WTC11 (cell line): Measurements from ENCODE around the gene RIC8A.

Source experiments
- TEAD4 ChIP-seq: sonication (generic); formaldehyde crosslinking; IDR thresholded peaks from 2 replicates; pipeline ENCODE4 v1.8.0; 2022; ENCODE audit warnings: mild to moderate bottlenecking, missing genetic modification reagents
- ZNF263 ChIP-seq: sonication (generic); formaldehyde crosslinking; IDR thresholded peaks from 2 replicates; pipeline ENCODE4 v1.8.1; 2022; ENCODE audit warnings: low read depth, mild to moderate bottlenecking, moderate library complexity, missing genetic modification reagents
- TF ChIP-seq, protein P1 (sequence below): sonication (generic); formaldehyde crosslinking; conservative IDR thresholded peaks from 2 replicates; pipeline ENCODE4 v1.8.1; 2022; ENCODE audit warnings: mild to moderate bottlenecking, missing genetic modification reagents
- TF ChIP-seq, protein P2 (sequence below): sonication (generic); formaldehyde crosslinking; IDR thresholded peaks from 2 replicates; pipeline ENCODE4 v1.8.0; 2022; ENCODE audit warnings: mild to moderate bottlenecking, missing genetic modification reagents
- TF ChIP-seq, protein P3 (sequence below): sonication (generic); formaldehyde crosslinking; IDR thresholded peaks from 2 replicates; pipeline ENCODE4 v1.8.1; 2022; ENCODE audit warnings: mild to moderate bottlenecking, moderate library complexity, missing genetic modification reagents
- TF ChIP-seq, protein P4 (sequence below): sonication (generic); formaldehyde crosslinking; IDR thresholded peaks from 2 replicates; pipeline ENCODE4 v1.8.0; 2022; ENCODE audit warnings: mild to moderate bottlenecking, missing genetic modification reagents
- TF ChIP-seq, protein P5 (sequence below): sonication (generic); formaldehyde crosslinking; IDR thresholded peaks from 2 replicates; pipeline ENCODE4 v1.8.1; 2023; ENCODE audit warnings: mild to moderate bottlenecking, missing genetic modification reagents, moderate library complexity
- TF ChIP-seq, protein P6 (sequence below): fragments of 200-600 bp; IDR thresholded peaks from 2 replicates; pipeline ENCODE4 v1.8.0; 2022; ENCODE audit warnings: antibody characterized with exemption

DNA sequence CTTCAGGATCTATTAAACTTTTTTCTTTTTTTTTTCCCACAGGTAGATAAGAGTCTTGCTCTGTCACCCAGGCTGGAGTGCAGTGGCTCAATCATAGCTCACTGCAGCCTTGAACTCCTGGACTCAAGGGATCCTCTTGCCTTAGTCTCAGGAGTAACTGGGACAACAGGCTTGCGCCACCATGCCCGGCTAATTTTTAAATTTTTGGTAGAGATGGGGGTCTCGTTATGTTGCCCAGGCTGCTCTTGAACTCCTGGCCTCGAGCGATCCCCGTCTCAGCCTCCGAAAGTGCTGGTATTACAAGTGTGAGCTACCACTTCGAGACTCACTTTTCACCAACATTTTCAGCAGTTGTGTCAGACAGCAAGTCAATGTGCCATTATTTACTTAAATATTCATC is 27.7 kb downstream of the RIC8A start:
- no peak for TF ChIP-seq TEAD4 (CRISPR knock-in tag)
- TF ChIP-seq, protein P1, sequence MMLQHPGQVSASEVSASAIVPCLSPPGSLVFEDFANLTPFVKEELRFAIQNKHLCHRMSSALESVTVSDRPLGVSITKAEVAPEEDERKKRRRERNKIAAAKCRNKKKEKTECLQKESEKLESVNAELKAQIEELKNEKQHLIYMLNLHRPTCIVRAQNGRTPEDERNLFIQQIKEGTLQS (CRISPR knock-in tag): no peak
- TF ChIP-seq ZNF263 (CRISPR knock-in tag): no peak
- TF ChIP-seq, protein P2, sequence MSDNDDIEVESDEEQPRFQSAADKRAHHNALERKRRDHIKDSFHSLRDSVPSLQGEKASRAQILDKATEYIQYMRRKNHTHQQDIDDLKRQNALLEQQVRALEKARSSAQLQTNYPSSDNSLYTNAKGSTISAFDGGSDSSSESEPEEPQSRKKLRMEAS (CRISPR knock-in tag): no peak
- TF ChIP-seq, protein P3, sequence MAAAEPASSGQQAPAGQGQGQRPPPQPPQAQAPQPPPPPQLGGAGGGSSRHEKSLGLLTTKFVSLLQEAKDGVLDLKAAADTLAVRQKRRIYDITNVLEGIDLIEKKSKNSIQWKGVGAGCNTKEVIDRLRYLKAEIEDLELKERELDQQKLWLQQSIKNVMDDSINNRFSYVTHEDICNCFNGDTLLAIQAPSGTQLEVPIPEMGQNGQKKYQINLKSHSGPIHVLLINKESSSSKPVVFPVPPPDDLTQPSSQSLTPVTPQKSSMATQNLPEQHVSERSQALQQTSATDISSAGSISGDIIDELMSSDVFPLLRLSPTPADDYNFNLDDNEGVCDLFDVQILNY (CRISPR knock-in tag): no peak
- TF ChIP-seq, protein P4, sequence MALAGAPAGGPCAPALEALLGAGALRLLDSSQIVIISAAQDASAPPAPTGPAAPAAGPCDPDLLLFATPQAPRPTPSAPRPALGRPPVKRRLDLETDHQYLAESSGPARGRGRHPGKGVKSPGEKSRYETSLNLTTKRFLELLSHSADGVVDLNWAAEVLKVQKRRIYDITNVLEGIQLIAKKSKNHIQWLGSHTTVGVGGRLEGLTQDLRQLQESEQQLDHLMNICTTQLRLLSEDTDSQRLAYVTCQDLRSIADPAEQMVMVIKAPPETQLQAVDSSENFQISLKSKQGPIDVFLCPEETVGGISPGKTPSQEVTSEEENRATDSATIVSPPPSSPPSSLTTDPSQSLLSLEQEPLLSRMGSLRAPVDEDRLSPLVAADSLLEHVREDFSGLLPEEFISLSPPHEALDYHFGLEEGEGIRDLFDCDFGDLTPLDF (CRISPR knock-in tag): no peak
- TF ChIP-seq, protein P5, sequence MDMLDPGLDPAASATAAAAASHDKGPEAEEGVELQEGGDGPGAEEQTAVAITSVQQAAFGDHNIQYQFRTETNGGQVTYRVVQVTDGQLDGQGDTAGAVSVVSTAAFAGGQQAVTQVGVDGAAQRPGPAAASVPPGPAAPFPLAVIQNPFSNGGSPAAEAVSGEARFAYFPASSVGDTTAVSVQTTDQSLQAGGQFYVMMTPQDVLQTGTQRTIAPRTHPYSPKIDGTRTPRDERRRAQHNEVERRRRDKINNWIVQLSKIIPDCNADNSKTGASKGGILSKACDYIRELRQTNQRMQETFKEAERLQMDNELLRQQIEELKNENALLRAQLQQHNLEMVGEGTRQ (CRISPR knock-in tag): no peak
- TF ChIP-seq, protein P6, sequence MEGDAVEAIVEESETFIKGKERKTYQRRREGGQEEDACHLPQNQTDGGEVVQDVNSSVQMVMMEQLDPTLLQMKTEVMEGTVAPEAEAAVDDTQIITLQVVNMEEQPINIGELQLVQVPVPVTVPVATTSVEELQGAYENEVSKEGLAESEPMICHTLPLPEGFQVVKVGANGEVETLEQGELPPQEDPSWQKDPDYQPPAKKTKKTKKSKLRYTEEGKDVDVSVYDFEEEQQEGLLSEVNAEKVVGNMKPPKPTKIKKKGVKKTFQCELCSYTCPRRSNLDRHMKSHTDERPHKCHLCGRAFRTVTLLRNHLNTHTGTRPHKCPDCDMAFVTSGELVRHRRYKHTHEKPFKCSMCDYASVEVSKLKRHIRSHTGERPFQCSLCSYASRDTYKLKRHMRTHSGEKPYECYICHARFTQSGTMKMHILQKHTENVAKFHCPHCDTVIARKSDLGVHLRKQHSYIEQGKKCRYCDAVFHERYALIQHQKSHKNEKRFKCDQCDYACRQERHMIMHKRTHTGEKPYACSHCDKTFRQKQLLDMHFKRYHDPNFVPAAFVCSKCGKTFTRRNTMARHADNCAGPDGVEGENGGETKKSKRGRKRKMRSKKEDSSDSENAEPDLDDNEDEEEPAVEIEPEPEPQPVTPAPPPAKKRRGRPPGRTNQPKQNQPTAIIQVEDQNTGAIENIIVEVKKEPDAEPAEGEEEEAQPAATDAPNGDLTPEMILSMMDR: no peak
